Stimulated activated CD8-positive, alpha-beta memory T cell treated with anti-CD3 and anti-CD28 coated beads, Interleukin-7, amount 100 ng/mL, for 24 hours (primary cell): ENCODE results near the gene SMS.

Source experiments
- DNase-seq: peaks from one replicate; pipeline ENCODE4 v3.0.0-alpha.2; 2020; ENCODE audit warnings: low read depth

SMS gene

GRCh38 chrX:22039541-22039940, 99.0 kb downstream of the SMS start:
- no peak for DNase-seq

GRCh38 chrX:22040184-22040583, 99.7 kb downstream of the SMS start:
- DNase-seq = no peak

GRCh38 chrX:22041907-22042530, 101.5 kb downstream of the SMS start:
- no peak for DNase-seq

- no peak for DNase-seq
Observed at GRCh38 chrX:22043872-22044271, 103.4 kb downstream of the SMS start.
